Activated CD4-positive, alpha-beta T cell treated with anti-CD3 and anti-CD28 coated beads, Interleukin-2, amount 50 U/mL, for 1 hour (primary cell): ENCODE measurements around the gene CDH12.

Source experiments
- DNase-seq: peaks from one replicate; pipeline ENCODE4 v3.0.0-alpha.2; 2020

Gene CDH12

GRCh38 chr5:21919414-21920022 is 933.6 kb downstream of the CDH12 start:
- DNase-seq = no peak

GRCh38 chr5:21918451-21918850 is 934.7 kb downstream of the CDH12 start:
- no peak for DNase-seq

GRCh38 chr5:21910731-21911130 is 942.4 kb downstream of the CDH12 start:
- no peak for DNase-seq

GRCh38 chr5:21895766-21896350 is 957.3 kb downstream of the CDH12 start:
- DNase-seq = no peak

GRCh38 chr5:21893161-21893560 is 960.0 kb downstream of the CDH12 start:
- DNase-seq = no peak

GRCh38 chr5:21889581-21889980 is 963.6 kb downstream of the CDH12 start:
- DNase-seq = no peak

- no peak for DNase-seq
Observed at GRCh38 chr5:21882074-21882745, 970.9 kb downstream of the CDH12 start.

- no peak for DNase-seq
Observed at GRCh38 chr5:21880164-21880563, 973.0 kb downstream of the CDH12 start.

- DNase-seq = no peak
Observed at GRCh38 chr5:21862986-21863385, 990.2 kb downstream of the CDH12 start.

GRCh38 chr5:21858441-21858840 is 994.7 kb downstream of the CDH12 start:
- DNase-seq = no peak

- DNase-seq = no peak
Observed at GRCh38 chr5:21856987-21857386, 996.2 kb downstream of the CDH12 start.

- DNase-seq = no peak
Observed at GRCh38 chr5:21847300-21847699, 1005.8 kb downstream of the CDH12 start.

GRCh38 chr5:21844960-21845359 is 1008.2 kb downstream of the CDH12 start:
- DNase-seq = no peak

GRCh38 chr5:21834863-21835262 is 1018.3 kb downstream of the CDH12 start:
- no peak for DNase-seq

- DNase-seq = no peak
Observed at GRCh38 chr5:21831145-21831787, 1021.9 kb downstream of the CDH12 start.

GRCh38 chr5:21826884-21827283 is 1026.3 kb downstream of the CDH12 start:
- DNase-seq = no peak

- DNase-seq = no peak
Observed at GRCh38 chr5:21823588-21823987, 1029.6 kb downstream of the CDH12 start.

GRCh38 chr5:21823076-21823574 is 1030.0 kb downstream of the CDH12 start:
- no peak for DNase-seq

- DNase-seq = no peak
Observed at GRCh38 chr5:21820527-21820926, 1032.6 kb downstream of the CDH12 start.

- no peak for DNase-seq
Observed at GRCh38 chr5:21818370-21818720, 1034.8 kb downstream of the CDH12 start.

GRCh38 chr5:21817668-21818369 is 1035.3 kb downstream of the CDH12 start:
- DNase-seq = no peak

GRCh38 chr5:21810737-21811316 is 1042.3 kb downstream of the CDH12 start:
- DNase-seq = no peak

GRCh38 chr5:21809611-21810010 is 1043.5 kb downstream of the CDH12 start:
- DNase-seq = no peak
